ENCODE measurements around the gene PRXL2B.

DNA sequence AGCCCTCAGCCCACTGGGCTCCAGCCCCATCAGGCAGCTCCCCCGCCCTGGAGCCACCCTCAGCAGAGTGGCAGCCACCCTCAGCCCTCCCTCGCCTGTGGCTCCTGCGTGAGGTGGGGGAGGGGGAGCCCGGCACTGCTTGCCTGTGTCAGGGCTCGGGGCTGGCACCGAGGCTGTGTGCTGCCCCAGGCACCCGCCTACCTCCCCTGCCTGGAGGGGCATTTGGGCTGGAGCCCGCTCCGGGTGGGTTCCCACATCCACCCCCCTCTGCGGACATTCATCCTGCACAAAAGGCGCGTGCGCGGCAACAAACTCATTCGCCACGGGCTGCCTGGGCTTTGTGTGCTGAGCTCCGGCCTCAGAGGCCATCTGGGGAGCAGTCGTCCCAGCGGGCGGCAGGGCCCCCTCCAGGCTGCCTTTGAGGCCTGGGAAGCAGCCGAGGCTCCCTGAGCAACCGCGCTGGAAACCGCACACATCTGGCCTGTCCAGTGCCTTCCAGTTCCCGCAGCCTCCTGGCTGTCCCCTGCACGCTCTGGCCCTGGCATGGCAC is 43.0 kb upstream of the PRXL2B start:
- TF ChIP-seq, protein P1, sequence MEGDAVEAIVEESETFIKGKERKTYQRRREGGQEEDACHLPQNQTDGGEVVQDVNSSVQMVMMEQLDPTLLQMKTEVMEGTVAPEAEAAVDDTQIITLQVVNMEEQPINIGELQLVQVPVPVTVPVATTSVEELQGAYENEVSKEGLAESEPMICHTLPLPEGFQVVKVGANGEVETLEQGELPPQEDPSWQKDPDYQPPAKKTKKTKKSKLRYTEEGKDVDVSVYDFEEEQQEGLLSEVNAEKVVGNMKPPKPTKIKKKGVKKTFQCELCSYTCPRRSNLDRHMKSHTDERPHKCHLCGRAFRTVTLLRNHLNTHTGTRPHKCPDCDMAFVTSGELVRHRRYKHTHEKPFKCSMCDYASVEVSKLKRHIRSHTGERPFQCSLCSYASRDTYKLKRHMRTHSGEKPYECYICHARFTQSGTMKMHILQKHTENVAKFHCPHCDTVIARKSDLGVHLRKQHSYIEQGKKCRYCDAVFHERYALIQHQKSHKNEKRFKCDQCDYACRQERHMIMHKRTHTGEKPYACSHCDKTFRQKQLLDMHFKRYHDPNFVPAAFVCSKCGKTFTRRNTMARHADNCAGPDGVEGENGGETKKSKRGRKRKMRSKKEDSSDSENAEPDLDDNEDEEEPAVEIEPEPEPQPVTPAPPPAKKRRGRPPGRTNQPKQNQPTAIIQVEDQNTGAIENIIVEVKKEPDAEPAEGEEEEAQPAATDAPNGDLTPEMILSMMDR (IDR thresholded peaks at IDR 0.05; ENCODE audit: low read depth, low read length) = no peak
- TF ChIP-seq, protein P2, sequence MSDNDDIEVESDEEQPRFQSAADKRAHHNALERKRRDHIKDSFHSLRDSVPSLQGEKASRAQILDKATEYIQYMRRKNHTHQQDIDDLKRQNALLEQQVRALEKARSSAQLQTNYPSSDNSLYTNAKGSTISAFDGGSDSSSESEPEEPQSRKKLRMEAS (IDR thresholded peaks at IDR 0.05; ENCODE audit: low read depth, low read length) = no peak
